NCI-H82 treated with DMSO at 0.1 percent for 48 hours (cell line): ENCODE data around the gene TNP2.
"Not testable (repeated sequence)": the region's sequence is repeated elsewhere in the genome, so short reads cannot be mapped to it uniquely, and the experiment has no call there.

ENCODE experiments used
- DNase-seq: peaks from one replicate; lab custom pipeline; 2025; ENCODE audit not compliant: unreplicated experiment; lab: John Stamatoyannopoulos, UW

Gene TNP2

DNA sequence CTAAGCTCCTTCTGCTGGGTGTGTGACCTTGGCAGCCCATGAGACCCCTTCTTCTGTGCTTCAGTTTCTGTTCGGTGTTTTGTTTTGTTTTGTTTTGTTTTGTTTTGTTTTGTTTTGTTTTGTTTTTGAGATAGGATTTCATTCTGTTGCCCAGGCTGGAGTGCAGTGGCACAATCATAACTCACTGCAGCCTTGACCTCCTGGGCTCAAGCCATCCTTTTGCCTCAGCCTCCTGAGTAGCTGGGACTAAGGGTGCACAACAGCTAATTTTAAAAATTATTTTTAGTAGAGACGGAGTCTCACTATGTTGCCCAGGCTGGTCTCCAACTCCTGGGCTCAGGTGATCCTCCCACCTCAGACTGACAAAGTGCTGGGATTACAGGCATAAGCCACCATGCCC, 48.6 kb downstream of the TNP2 start:
- DNase-seq = not testable (repeated sequence)

DNA sequence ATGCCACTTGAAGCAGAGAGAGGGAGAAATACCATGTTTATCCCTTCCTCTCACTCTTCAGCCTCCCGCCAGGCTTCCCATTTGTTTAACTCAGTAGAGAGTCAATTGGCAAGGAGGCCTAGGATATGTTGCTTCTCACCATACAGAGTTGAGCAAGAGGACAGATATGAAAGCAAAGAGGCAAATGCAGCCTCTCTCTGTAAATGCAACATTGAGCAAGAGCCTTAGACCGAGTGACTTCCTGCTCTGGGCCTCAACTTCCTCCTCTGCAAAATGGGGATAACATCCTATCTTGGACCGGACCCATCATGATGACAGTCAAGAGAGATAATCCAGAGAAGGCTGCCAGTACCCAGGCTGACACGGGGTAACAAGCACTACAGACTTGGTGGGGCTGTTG, 49.9 kb downstream of the TNP2 start:
- DNase-seq = no peak

DNA sequence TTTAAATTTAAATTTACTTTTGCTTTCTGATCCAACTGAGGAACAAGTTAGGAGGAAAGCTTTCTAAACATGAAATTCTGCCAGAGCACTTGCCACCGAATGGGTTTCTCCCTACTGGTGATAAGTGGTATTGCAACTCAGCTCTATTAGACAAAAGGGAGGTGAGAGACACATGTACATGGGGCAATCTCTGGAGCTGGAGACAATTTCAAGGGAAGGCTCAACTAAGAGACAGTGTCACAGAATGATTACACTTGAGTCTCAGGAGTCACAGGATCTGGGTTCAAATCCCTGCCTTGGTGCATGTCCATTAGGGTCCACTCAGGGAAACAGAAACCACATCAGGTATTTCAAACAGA, 50.5 kb downstream of the TNP2 start:
- DNase-seq = no peak
